ENCODE data around the gene P3H1. TPM values are rescaled to one million over a fixed set of nuclear protein-coding genes. Genes with fewer than 3 reads are reported as not detected.
A peak's percentile ranks its signal among the peaks of the same experiment; 100 is the strongest.

P3H1 gene
- total RNA-seq, 6 experiments from 2014 or later = 19.7 to 25.3 (median 21.6) TPM

DNA sequence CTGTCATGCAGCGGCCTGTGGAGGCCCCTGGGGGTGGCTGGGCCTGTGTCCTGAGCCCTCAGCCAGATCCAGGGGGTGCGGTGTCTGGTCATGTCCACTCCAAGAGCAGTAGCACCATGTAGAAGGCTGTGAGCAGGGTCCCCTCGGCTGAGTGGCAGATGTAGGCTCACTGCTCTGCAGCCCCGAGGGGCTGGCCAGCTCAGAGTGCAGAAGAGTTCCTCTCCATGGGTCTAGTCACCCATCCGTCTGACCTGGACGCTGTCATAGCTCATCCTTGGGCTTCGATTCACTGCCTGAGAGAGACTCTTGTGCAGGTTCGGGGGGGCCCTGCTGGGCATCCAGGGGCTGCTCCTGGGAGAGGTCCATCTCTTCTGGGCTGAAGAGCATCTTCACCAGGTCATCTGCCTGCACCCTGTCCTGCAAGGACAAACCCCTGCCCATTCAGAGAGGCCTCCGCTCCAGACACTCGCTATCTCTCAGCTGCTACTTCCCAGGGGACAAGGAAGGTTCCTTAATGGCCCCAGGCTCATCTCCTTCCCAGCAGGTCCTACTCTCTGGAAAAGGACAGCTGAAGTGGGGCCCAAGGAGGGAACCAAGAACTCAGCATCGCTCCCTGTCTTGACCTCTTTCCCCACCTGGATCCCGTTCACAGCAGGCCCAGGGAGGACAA is 20.3 kb downstream of the P3H1 start:
- Histone ChIP-seq H3K4me1 (no peaks in the 10 kb centered on the region), H3K9me3 (no peaks in the 10 kb centered on the region), H3K27ac (no peak overlapping the region), H3K4me3 (no peak overlapping the region), H3K27me3 (no peaks in the 10 kb centered on the region), H3K36me3 (peaks cover 0 to 13% (median 4%) of the 10 kb centered on the region in 4 donors)
- 69% methylated on average over 3 of the region's 12 CpGs for WGBS (ENCODE audit: insufficient coverage, low coverage, low lambda C conversion rate, missing lambda C conversion rate)
- intact Hi-C loops (cut with DNase I) = loop anchor here in 1 of 2 donors (10.0 kb wide), 1 partner anchor 162 kb away; no protein-coding TSS in a partner anchor
- TF ChIP-seq, protein P1, sequence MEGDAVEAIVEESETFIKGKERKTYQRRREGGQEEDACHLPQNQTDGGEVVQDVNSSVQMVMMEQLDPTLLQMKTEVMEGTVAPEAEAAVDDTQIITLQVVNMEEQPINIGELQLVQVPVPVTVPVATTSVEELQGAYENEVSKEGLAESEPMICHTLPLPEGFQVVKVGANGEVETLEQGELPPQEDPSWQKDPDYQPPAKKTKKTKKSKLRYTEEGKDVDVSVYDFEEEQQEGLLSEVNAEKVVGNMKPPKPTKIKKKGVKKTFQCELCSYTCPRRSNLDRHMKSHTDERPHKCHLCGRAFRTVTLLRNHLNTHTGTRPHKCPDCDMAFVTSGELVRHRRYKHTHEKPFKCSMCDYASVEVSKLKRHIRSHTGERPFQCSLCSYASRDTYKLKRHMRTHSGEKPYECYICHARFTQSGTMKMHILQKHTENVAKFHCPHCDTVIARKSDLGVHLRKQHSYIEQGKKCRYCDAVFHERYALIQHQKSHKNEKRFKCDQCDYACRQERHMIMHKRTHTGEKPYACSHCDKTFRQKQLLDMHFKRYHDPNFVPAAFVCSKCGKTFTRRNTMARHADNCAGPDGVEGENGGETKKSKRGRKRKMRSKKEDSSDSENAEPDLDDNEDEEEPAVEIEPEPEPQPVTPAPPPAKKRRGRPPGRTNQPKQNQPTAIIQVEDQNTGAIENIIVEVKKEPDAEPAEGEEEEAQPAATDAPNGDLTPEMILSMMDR (IDR thresholded peaks at IDR 0.05) = no peak
- no peak for TF ChIP-seq POLR2A (IDR thresholded peaks at IDR 0.05)
- no peak for ATAC-seq
- peak in 1 of 3 donors; percentile 33 for DNase-seq

GRCh38 chr1:42745851-42746250 is 21.0 kb downstream of the P3H1 start:
- WGBS (ENCODE audit: insufficient coverage, low coverage, low lambda C conversion rate, missing lambda C conversion rate) = 80% methylated on average over 2 of the region's 8 CpGs
- intact Hi-C loops (cut with DNase I) = loop anchor here in 1 of 2 donors (10.0 kb wide), 1 partner anchor 161 kb away; no protein-coding TSS in a partner anchor

DNA sequence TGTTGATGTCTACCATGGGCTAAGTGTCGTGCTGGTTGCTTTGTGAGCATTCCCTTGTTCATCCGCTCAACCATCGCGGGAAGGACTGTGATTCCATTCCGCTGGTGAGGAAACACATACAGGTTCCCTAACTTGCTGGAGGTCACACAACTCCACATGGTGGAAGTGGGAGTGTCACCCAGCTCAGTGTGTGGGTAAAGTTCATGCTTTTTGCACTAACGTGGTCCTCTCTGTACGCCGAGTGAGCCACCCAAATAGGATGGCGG is 22.7 kb downstream of the P3H1 start:
- no peak for DNase-seq
- WGBS (ENCODE audit: insufficient coverage, low coverage, low lambda C conversion rate, missing lambda C conversion rate) = 50% methylated on average over 2 of the region's 9 CpGs
- H3K4me1 ChIP-seq = peaks cover 0 to 6% (median 0%) of the 10 kb centered on the region in 4 donors

More at GRCh38 chr1:42745851-42746250, 21.0 kb downstream of the P3H1 start:
- peaks cover 0 to 11% (median 4%) of the 10 kb centered on the region in 4 donors for H3K36me3 ChIP-seq
- H3K4me1 ChIP-seq = no peaks in the 10 kb centered on the region
- H3K4me3 ChIP-seq = no peak overlapping the region
- DNase-seq (peak in 1 of 3 donors; percentile 35), ATAC-seq (no peak)
- TF ChIP-seq POLR2A (IDR thresholded peaks at IDR 0.05) = no peak
- TF ChIP-seq, protein P1 (IDR thresholded peaks at IDR 0.05) = no peak
- no peak overlapping the region for H3K27ac ChIP-seq
- H3K9me3 ChIP-seq = no peaks in the 10 kb centered on the region
- H3K27me3 ChIP-seq = no peaks in the 10 kb centered on the region

DNA sequence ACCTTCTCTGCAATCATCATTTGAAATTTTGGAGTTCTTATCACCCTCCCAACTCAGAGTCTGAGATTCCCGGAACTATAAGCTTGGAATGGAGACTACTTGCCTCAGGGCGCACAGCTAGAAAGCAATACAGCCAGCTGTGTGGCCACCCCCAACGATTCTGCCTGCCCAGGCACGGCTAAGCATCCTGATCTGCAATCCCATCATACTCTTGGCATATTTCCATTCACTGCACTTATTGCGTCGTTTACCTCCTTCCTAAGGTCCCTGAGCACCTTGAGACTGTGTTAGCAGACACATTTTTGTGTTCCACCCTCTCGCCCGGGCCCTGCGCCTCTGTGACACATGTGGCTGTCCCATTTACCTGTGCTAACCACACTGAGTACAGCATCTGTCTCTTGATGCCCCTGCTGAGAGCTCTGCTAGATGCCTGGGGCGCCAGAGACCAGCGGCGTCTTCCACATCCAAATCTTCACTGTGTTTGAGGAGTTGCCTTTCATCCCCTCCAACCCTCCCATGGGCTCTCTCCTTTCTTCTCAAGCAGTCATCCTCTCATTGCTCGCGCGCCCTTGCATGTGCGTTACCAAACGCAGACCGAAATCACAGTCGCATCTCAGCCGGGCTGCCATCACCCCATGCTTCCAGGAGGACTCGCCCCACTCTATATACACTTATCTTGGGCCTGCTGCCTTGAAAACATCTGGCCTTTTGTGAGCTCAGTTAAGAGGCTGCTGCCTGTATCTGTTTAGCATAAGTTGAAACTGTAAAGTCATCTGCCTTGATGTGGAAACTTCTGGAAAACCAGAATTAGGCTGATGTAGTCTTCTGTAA is 23.3 kb downstream of the P3H1 start:
- H3K4me1 ChIP-seq = peaks cover 0 to 6% (median 0%) of the 10 kb centered on the region in 4 donors
- H3K9me3 ChIP-seq = no peaks in the 10 kb centered on the region
- H3K27me3 ChIP-seq = no peaks in the 10 kb centered on the region
- TF ChIP-seq POLR2A (IDR thresholded peaks at IDR 0.05) = no peak
- TF ChIP-seq, protein P1 (IDR thresholded peaks at IDR 0.05) = no peak
- ATAC-seq (no peak), DNase-seq (no peak)
- intact Hi-C loops (cut with DNase I) = loop anchor here in 1 of 2 donors (10.0 kb wide), 1 partner anchor 159 kb away; no protein-coding TSS in a partner anchor
- peaks cover 0 to 11% (median 0%) of the 10 kb centered on the region in 4 donors for H3K36me3 ChIP-seq
- WGBS (ENCODE audit: insufficient coverage, low coverage, low lambda C conversion rate, missing lambda C conversion rate) = 78% methylated on average over 17 of the region's 21 CpGs
- H3K4me3 ChIP-seq = no peak overlapping the region
- H3K27ac ChIP-seq = no peak overlapping the region

More for the DNA sequence above, 22.7 kb downstream of the P3H1 start:
- ATAC-seq = no peak
- TF ChIP-seq POLR2A (IDR thresholded peaks at IDR 0.05) = no peak
- TF ChIP-seq, protein P1 (IDR thresholded peaks at IDR 0.05) = no peak
- Histone ChIP-seq H3K27ac (no peak overlapping the region), H3K4me3 (no peak overlapping the region), H3K36me3 (peaks cover 0 to 11% (median 0%) of the 10 kb centered on the region in 4 donors), H3K9me3 (no peaks in the 10 kb centered on the region), H3K27me3 (no peaks in the 10 kb centered on the region)
- intact Hi-C loops (cut with DNase I) = loop anchor here in 1 of 2 donors (10.0 kb wide), 1 partner anchor 159 kb away; no protein-coding TSS in a partner anchor

Measured in right lobe of liver (tissue), 6 donors.